T-helper 2 cell treated with Interferon-gamma antibody and Interleukin-4, amounts not matched to agents 100 ng/mL and 5 ng/mL, for 36 hours (primary cell): ENCODE measurements around the gene GPC3. TPM values are rescaled to one million over a fixed set of nuclear protein-coding genes. Genes with fewer than 3 reads are reported as not detected.
"Not testable (repeated sequence)": the region's sequence is repeated elsewhere in the genome, so short reads cannot be mapped to it uniquely, and the experiment has no call there.

Experiments
- intact Hi-C: fragments of 100-400 bp; cut with micrococcal nuclease; formaldehyde crosslinking; loops from one replicate; pipeline ENCODE4 v1.15.1; 2023
- total RNA-seq: library from RNA; stranded (reverse); gene quantifications from 2 replicates; pipeline ENCODE4 v1.2.3, GENCODE V29; 2022

GPC3 gene
- total RNA-seq, 1 donor from 2014 or later = 0.45 TPM

DNA sequence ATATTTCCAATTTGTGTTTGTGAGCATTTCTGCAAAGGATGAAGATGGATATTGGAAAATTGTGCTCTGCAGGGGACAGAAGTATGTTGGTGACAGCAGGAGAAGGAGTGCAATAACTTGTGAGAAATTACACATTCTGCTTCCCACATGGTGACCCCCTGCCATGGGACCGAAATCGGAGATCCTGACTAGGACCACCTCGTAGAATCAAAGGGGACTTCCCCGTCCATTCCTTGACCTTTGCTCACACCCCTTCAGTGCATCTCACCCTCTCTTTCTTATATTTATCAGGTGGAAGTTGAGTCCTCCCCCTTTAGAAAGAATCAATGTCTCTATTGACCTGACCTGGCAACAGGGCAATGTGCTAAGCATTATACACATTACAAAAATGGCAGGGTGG, 451.2 kb downstream of the GPC3 start:
- intact Hi-C loops = no loop called here

DNA sequence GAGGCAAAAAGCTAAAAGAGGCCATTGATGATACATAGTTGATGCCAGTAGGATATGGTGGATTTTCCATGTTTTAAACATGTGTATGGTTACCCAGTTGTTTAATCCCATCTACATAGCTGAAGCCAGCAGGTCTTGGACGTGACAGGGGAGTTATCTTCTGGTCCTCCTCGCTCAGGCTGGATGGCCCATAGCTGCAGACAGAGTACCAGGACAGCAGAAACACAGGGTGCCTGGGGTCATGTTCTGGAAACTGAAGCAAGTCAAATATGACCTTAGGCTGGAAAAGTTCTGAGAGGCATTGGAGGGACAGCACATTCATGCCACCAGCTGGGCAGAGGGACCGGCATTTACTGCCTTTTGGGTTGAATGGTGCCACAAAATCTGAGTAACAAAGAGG, 452.1 kb downstream of the GPC3 start:
- intact Hi-C loops = no loop called here

DNA sequence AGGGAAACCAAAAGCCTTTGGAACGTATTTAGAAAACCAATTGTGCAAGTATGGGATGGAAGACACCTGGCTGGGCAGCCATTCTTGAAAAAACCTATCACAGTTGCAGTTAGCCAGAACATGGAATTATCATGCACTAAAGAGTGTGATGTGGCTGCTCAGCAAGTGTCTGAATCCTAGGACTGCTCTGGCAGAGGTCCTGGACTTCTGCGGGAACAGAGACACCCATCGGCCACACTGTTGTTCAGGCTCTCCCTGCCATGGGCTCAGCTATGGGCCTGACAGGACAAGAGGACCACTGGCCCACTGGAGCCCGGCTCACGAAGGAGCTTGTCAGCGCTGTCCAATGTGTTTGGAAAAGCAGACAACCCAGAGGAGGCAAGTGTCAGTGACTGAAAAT, 454.4 kb downstream of the GPC3 start:
- intact Hi-C loops = no loop called here

DNA sequence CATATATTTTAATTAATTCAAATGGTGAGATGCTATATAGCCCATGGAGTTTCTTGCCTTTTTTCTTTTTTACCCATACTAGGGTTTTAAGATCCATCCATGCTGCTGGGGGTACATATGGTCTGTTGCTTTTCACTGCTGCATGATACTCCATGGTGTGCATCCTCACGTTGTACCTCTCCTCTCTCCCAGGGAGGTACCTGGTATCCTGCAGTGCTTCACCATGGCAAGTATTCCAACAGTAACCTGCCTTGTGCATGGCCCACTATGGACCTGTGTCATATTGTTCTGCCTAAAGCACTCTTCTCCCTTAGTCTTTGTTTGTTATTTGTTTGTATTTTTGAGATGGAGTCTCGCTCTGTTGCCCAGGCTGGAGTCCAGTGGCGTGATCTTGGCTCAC, 455.8 kb downstream of the GPC3 start:
- intact Hi-C loops = no loop called here

DNA sequence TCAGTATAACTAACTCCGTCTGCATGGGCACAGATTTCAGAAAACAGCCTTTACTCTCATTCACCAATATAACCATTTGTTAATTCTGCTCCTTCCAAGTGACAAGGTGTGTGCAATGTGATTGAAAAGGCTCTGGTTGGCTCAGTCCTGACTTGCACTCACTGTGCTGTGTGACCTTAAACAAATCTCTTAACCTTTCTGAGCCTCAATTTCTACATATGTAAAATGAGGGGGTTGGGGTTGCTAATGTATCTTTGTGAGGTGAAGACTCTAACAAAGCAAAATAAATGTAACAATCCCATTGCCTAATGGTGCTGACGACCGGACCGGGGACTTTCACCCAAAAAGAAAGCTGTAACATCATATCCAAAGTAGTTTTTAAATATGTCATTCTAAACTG, 457.6 kb downstream of the GPC3 start:
- intact Hi-C loops = no loop called here

DNA sequence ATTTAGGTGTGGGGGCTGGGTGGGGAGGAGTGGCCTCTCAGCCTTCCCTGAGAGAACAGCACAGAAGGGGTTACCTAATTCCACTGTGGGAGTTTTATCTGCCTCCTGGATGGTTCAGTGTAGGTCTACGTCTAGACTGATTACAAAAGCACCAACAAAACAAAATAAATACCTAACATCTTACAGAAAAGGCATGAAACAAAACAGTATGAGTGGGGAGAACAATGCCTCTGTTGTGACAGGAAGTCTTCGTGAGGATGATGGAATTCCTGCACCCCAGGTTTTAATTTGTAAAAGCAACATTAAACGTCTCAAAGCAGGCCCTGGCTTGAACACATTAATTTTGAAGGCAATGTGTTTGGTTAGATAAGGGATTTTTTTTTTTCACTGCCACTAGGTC, 458.0 kb downstream of the GPC3 start:
- intact Hi-C loops = no loop called here

DNA sequence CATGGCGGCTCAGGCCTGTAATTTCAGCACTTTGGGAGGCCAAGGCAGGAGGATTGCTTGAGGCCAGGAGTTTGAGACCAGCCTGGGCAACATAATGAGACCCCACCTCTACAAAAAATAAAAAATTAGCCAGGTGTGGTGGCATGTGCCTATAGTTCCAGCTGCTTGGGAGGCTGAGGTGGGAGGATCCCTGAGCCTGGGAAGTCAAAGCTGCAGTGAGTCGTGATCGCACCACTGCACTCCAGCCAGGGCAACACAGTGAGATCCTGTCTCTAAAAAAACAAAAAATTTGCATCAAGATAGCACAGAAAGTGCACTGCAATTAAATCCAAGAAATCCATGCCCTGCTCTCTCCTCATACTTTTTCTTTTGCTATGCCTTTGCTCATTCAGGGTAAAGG, 458.6 kb downstream of the GPC3 start:
- intact Hi-C loops = not testable (repeated sequence)

DNA sequence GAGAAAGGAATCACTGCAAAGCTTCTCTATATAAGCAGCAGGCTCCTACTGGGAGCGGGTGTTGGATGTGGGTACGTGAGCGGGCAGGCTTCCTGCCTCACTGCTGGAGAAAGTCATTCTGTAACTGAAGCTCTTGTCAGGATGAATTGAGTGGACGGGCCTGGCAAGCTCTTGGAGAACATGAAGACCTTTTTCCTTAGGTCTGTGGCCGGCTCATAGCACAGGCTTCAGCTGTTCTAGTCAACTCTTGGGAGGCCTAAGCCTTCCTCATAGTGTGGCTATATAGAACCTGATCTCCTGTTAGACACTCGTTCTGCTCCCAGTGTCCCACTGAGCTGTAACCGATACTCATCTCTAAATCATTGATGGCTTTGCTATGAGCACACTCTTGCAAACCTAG, 461.9 kb downstream of the GPC3 start:
- intact Hi-C loops = no loop called here

DNA sequence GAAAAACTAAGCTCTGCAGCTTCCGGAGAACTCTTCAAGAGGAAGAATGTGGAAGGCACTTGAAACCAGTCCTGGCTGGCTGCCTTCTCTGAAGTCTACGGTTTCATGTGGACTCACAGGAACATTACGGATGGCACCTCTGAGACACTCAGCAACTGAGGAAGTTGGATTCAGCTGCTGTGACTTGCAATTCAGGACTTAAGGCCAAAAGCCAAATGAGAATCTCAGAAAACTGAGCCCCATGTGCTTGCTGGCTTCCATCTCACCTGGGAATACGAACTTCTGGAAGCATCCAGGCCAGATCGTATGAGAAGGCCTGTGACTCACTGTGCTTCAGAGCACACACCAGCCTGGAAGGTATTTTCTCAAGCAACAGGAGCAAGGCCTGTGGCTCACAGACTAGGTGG, 462.3 kb downstream of the GPC3 start:
- intact Hi-C loops = no loop called here

DNA sequence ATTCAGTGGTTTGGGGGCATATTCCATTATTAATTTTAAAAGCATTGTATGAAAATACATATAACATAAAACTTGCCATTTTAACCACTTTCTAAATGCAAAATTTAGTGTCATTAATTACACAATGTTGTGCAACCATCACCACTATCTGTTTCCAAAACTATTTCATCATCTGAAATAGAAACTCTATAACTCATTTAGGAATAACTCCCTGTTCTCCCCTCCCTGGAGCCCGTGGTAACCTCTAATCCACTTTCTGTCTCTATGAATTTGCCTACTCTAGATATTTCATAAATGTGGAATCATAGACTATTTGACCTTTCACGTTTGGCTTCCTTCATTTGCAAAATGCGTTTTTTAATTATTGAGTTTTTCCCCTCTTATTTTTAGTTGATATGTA, 468.7 kb downstream of the GPC3 start:
- intact Hi-C loops = no loop called here

DNA sequence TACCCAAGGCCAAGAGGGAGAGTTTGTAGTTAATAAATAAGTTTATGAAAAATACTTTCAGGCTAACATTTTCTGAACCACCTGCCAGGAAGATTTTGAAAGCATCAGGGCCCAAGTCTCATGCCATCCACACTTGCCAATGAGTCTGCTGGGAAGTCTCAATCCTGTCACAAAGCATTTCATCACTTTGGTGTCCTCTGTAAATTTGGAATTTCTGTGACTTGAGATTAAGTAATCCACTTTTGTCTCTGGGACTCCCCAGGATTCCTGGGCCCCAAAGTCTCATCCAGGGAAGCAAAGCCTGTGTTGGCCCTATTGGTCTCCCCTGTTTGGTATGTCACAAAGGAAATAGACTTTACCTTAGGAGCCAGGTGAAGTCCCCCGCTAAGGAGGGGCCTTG, 470.9 kb downstream of the GPC3 start:
- intact Hi-C loops = no loop called here

DNA sequence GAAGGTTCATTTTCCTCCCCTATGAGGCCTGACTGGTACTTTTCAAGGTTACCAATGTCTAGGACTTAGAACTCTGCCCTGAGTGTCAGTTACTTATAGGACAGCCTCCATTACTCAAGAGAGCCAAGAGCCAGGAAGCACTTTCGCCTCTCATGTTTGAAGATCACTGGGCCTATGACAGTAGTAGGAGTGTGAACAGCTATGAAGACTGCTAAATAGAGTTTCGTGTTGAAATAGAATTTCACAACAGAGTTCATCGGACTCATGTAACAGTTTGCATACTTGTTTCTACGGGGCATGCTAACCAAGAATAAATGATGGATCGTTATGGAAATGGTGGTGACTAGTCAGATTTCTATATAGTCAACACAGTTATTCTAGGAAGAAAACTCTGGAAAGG, 472.3 kb downstream of the GPC3 start:
- intact Hi-C loops = no loop called here

DNA sequence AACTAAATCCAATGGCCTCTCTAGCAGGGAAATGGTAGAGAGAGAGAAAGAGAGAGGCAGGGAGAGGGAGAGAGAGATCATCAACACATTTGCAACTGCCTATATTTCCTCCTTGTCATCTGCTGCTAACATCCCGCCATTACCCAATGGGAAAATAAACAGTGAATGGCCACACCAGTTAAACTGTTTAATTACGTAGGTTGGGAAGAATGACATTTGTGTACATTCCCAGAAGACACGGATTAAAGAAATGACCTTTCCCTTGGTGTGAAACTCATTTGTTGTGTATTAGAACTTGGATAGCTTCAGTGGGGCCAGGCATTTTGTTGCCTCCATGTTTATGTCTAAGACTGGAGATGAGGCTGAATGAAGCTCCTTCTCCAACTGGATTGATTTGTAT, 474.4 kb downstream of the GPC3 start:
- intact Hi-C loops = no loop called here

DNA sequence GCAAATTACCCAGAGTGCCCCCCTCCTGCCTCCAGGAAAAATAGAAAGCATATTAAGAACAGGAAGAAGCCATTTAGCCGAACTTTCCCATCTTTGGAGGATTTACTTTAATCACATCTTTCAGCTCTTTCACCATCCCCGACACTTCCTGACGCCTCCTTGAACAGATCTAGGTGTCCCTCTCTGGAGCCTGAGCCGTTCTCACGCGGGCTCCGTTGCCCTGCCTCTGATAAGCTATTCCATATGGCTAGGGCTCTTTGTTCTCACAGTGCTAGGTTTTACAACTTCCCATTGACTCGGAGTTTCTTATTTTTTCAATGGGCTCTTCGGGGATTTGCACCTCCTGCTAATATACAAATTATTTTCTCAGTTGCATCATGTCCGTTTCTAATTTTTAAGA, 488.0 kb downstream of the GPC3 start:
- intact Hi-C loops = no loop called here

DNA sequence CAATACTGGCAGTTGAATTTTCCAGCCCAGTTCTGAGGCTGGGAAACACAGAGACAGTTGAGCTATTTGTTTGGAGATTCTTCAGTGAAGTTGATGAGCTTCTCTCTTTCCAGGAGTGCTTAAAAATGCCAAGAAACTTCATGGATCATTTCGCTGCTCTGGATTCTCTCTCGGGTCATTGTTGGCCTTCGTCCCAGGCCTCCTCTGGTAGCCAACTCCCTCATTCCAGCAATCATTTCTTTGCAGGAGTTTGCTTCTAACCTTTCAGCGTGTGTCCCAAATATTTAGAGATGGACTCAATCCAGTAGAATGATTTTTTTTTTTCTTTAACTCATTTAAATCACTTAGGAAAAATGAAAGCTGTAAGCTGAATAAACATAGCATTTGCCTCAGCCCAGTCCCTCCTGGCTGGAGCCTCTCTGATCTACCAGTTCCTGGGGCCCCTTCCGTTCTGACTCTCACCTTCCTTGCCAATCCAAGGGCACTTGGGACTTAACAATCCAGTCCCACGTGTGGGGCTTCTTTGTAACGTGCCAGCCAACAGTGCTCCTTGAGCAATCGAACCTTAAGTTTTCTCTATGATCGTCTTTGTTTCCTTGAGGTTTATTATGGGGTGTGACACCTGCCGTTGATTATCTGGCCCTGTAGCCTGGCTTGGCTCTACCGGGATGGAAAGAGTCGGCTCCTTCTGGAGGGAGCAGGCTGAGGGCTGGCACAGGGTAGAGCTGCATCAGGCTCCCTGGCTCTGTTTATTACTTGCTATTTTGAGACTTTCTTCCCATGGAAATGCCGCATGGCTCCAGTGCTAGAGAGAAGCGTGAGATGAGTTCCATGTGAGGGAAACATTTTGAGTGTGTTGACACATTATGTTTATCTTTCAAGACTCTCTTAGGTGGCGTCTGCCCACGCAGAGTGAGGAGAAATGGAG, 489.7 kb downstream of the GPC3 start:
- intact Hi-C loops = no loop called here

DNA sequence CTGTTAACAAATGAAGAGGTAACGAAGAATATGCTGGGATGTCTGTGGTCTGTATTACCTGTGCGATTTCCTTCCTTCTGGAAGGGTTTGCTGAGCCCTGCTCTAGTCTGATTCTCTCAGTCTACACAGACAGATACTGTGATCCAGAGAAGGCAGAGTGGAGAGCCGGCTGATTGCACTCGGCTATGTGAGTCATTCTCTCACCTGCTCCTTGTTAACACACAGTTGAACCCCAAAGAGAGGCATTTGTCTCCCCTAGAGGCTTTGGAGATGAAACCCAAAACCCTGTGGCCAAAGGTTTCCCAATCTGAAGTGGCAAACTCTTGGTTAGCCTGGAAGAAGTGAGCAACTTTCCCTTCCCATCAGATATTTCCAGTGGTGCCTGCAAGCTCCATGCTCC, 492.0 kb downstream of the GPC3 start:
- intact Hi-C loops = no loop called here

DNA sequence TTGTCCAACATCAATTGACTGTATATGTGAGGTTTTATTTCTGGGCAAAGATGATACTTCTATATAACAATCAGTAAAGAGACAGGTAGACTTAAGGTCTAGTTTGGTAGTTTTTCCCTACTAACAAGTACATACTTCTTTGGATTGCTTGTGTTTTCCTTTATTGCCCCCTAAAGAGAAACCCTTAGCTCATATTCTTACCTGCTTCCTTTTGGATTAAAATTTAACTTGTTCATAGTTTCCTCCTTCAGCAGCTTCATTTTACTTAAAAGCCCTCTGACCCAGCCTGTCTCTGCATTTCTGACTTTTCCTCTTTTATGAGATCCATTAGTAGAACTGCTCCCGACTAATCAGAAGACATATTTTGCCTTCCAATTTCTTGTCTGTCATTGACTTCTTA, 494.4 kb downstream of the GPC3 start:
- intact Hi-C loops = no loop called here
